K562 (cell line): Measurements from ENCODE around the gene ELMO1.

ENCODE experiments used
- ATF7 ChIP-seq: fragments of 450-650 bp; IDR thresholded peaks from 2 replicates; pipeline ENCODE4 v1.7.1; 2014; ENCODE audit warnings: mild to moderate bottlenecking, moderate library complexity
- CCAR2 ChIP-seq: fragments of 200-400 bp; formaldehyde crosslinking; IDR thresholded peaks from 2 replicates; pipeline ENCODE4 v1.6.1; 2017; ENCODE audit warnings: mild to moderate bottlenecking, low read depth, low read length
- MTA3 ChIP-seq: fragments of 450-650 bp; formaldehyde crosslinking; IDR thresholded peaks from 2 replicates; pipeline ENCODE4 v1.6.1; 2017; ENCODE audit warnings: mild to moderate bottlenecking, borderline replicate concordance
- POLR2AphosphoS5 ChIP-seq: IDR thresholded peaks from 2 replicates; pipeline ENCODE4 v1.6.1; 2011; ENCODE audit warnings: mild to moderate bottlenecking, low read depth, low read length, moderate library complexity; ENCODE audit not compliant: control insufficient read depth, insufficient read depth
- YY1 ChIP-seq, 3 experiments: IDR thresholded peaks; 2 replicates each; pipeline ENCODE4 v1.6.1; 2011; ENCODE audit warnings: low read length in 2 of 3, mild to moderate bottlenecking in 2 of 3, moderate library complexity in 2 of 3, borderline replicate concordance in 1 of 3, control low read depth in 1 of 3, low read depth in 1 of 3; ENCODE audit not compliant: insufficient read depth in 3 of 3, insufficient replicate concordance in 2 of 3, control insufficient read depth in 1 of 3, insufficient read length in 1 of 3; ENCODE audit errors: extremely low read depth in 1 of 3
- ZFX ChIP-seq: sonication (generic); formaldehyde crosslinking; IDR thresholded peaks from 2 replicates; pipeline ENCODE4 v1.8.0; 2022; ENCODE audit warnings: mild to moderate bottlenecking, missing genetic modification reagents, moderate library complexity
- TF ChIP-seq, protein P1 (sequence below), 3 experiments: IDR thresholded peaks in 2 of 3; conservative IDR thresholded peaks in 1 of 3; 2 replicates each; pipeline ENCODE4 v1.5.1; 2011 to 2012; ENCODE audit warnings: low read length in 3 of 3, mild to moderate bottlenecking in 3 of 3, control low read depth in 2 of 3, improper control_type of control experiment in 1 of 3, inconsistent platforms in 1 of 3, low read depth in 1 of 3, mixed read lengths in 1 of 3, moderate library complexity in 1 of 3; ENCODE audit not compliant: insufficient read depth in 2 of 3
- TF ChIP-seq, protein P2 (sequence below): sonication (generic); formaldehyde crosslinking; IDR thresholded peaks from 2 replicates; pipeline ENCODE4 v1.8.1; 2023; ENCODE audit warnings: missing genetic modification reagents, mild to moderate bottlenecking, borderline replicate concordance
- TF ChIP-seq, protein P3 (sequence below), 2 experiments: fragments of 450-650 bp in 1 of 2; sonication (generic) in 1 of 2; formaldehyde crosslinking in 1 of 2; IDR thresholded peaks; 2 replicates each; pipeline versions ENCODE4 v1.7.1 to v1.9.0; 2016 to 2022; ENCODE audit warnings: inconsistent platforms in 1 of 2, mild to moderate bottlenecking in 1 of 2, missing genetic modification reagents in 1 of 2

DNA sequence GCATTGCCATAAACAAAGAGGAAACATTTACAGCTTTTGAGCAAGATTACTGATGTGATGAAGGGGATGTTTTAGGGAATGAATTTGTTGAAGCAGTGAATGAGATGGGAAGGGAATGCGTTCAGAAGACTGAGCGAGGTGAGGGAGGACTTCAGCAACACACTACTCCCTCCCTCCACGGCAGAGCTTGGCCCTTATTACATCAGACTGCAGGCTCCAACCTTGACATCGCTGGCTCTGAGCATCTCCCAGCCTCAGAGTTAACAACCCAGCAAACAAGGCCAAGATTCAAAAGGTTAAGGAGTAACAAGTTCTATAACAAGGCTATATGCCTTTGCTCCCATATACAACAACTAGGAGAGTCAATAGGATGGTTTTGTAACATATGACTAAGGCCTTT lies 164.4 kb downstream of the ELMO1 start:
- TF ChIP-seq, protein P1, sequence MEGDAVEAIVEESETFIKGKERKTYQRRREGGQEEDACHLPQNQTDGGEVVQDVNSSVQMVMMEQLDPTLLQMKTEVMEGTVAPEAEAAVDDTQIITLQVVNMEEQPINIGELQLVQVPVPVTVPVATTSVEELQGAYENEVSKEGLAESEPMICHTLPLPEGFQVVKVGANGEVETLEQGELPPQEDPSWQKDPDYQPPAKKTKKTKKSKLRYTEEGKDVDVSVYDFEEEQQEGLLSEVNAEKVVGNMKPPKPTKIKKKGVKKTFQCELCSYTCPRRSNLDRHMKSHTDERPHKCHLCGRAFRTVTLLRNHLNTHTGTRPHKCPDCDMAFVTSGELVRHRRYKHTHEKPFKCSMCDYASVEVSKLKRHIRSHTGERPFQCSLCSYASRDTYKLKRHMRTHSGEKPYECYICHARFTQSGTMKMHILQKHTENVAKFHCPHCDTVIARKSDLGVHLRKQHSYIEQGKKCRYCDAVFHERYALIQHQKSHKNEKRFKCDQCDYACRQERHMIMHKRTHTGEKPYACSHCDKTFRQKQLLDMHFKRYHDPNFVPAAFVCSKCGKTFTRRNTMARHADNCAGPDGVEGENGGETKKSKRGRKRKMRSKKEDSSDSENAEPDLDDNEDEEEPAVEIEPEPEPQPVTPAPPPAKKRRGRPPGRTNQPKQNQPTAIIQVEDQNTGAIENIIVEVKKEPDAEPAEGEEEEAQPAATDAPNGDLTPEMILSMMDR (IDR thresholded peaks at IDR 0.05 in 2 of 3, conservative IDR thresholded peaks at IDR 0.05 in 1 of 3; ENCODE audit: insufficient read depth in 2 of 3, low read depth in 1 of 3, low read length in 3 of 3): no peak
- TF ChIP-seq ZFX (CRISPR knock-in tag) (no peak), CCAR2 (no peak), YY1 (IDR thresholded peaks at IDR 0.05; ENCODE audit: borderline replicate concordance in 1 of 3, control insufficient read depth in 1 of 3, extremely low read depth in 1 of 3, insufficient read depth in 3 of 3, insufficient read length in 1 of 3, insufficient replicate concordance in 2 of 3, low read depth in 1 of 3, low read length in 2 of 3) (no peak), ATF7 (no peak), MTA3 (no peak), POLR2AphosphoS5 (no peak)
- TF ChIP-seq, protein P2, sequence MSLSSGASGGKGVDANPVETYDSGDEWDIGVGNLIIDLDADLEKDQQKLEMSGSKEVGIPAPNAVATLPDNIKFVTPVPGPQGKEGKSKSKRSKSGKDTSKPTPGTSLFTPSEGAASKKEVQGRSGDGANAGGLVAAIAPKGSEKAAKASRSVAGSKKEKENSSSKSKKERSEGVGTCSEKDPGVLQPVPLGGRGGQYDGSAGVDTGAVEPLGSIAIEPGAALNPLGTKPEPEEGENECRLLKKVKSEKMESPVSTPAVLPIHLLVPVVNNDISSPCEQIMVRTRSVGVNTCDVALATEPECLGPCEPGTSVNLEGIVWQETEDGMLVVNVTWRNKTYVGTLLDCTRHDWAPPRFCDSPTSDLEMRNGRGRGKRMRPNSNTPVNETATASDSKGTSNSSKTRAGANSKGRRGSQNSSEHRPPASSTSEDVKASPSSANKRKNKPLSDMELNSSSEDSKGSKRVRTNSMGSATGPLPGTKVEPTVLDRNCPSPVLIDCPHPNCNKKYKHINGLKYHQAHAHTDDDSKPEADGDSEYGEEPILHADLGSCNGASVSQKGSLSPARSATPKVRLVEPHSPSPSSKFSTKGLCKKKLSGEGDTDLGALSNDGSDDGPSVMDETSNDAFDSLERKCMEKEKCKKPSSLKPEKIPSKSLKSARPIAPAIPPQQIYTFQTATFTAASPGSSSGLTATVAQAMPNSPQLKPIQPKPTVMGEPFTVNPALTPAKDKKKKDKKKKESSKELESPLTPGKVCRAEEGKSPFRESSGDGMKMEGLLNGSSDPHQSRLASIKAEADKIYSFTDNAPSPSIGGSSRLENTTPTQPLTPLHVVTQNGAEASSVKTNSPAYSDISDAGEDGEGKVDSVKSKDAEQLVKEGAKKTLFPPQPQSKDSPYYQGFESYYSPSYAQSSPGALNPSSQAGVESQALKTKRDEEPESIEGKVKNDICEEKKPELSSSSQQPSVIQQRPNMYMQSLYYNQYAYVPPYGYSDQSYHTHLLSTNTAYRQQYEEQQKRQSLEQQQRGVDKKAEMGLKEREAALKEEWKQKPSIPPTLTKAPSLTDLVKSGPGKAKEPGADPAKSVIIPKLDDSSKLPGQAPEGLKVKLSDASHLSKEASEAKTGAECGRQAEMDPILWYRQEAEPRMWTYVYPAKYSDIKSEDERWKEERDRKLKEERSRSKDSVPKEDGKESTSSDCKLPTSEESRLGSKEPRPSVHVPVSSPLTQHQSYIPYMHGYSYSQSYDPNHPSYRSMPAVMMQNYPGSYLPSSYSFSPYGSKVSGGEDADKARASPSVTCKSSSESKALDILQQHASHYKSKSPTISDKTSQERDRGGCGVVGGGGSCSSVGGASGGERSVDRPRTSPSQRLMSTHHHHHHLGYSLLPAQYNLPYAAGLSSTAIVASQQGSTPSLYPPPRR (CRISPR knock-in tag): no peak
- TF ChIP-seq, protein P3, sequence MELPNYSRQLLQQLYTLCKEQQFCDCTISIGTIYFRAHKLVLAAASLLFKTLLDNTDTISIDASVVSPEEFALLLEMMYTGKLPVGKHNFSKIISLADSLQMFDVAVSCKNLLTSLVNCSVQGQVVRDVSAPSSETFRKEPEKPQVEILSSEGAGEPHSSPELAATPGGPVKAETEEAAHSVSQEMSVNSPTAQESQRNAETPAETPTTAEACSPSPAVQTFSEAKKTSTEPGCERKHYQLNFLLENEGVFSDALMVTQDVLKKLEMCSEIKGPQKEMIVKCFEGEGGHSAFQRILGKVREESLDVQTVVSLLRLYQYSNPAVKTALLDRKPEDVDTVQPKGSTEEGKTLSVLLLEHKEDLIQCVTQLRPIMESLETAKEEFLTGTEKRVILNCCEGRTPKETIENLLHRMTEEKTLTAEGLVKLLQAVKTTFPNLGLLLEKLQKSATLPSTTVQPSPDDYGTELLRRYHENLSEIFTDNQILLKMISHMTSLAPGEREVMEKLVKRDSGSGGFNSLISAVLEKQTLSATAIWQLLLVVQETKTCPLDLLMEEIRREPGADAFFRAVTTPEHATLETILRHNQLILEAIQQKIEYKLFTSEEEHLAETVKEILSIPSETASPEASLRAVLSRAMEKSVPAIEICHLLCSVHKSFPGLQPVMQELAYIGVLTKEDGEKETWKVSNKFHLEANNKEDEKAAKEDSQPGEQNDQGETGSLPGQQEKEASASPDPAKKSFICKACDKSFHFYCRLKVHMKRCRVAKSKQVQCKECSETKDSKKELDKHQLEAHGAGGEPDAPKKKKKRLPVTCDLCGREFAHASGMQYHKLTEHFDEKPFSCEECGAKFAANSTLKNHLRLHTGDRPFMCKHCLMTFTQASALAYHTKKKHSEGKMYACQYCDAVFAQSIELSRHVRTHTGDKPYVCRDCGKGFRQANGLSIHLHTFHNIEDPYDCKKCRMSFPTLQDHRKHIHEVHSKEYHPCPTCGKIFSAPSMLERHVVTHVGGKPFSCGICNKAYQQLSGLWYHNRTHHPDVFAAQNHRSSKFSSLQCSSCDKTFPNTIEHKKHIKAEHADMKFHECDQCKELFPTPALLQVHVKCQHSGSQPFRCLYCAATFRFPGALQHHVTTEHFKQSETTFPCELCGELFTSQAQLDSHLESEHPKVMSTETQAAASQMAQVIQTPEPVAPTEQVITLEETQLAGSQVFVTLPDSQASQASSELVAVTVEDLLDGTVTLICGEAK (IDR thresholded peaks at IDR 0.05): no peak
- TF ChIP-seq, protein P3 (CRISPR knock-in tag; IDR thresholded peaks at IDR 0.05): no peak
